MG63 (cell line): Measurements from ENCODE around the gene RASL10B. TPM values are rescaled to one million over a fixed set of nuclear protein-coding genes. Genes with fewer than 3 reads are reported as not detected.
A peak's percentile ranks its signal among the peaks of the same experiment; 100 is the strongest.

ENCODE experiments used
- DNase-seq: peaks from one replicate; pipeline ENCODE4 v3.0.0-alpha.2; 2020
- H3K27me3 ChIP-seq: fragments of 250-450 bp; sonication (Bioruptor Pico); 2 replicates; pipeline ENCODE4 v1.5.1; 2020; ENCODE audit warnings: mild to moderate bottlenecking, moderate library complexity
- H3K36me3 ChIP-seq: fragments of 250-450 bp; sonication (Bioruptor Pico); 2 replicates; pipeline ENCODE4 v1.5.1; 2020; ENCODE audit warnings: mild to moderate bottlenecking, moderate library complexity
- H3K4me3 ChIP-seq: fragments of 250-450 bp; sonication (Bioruptor Pico); 2 replicates; pipeline ENCODE4 v1.5.1; 2020; ENCODE audit warnings: mild to moderate bottlenecking, moderate library complexity
- H3K9me3 ChIP-seq: fragments of 250-450 bp; sonication (Bioruptor Pico); 2 replicates; pipeline ENCODE4 v1.5.1; 2020; ENCODE audit warnings: mild to moderate bottlenecking, moderate library complexity
- total RNA-seq: library from RNA; depleted of rRNA; stranded (reverse); fragments of >200 nt; shearing (Covaris generic); gene quantifications from 2 replicates; pipeline ENCODE4 v1.2.3, GENCODE V29; 2014; ENCODE audit warnings: low replicate concordance

Gene RASL10B
- total RNA-seq, 1 experiment from 2014 or later = 2.6 TPM

- Histone ChIP-seq H3K4me3 (no peak overlapping the region), H3K27me3 (0 out of 2 replicates have a peak, but pooled peaks cover 4% of the 10 kb centered on the region), H3K9me3 (no peaks in the 10 kb centered on the region), H3K36me3 (no peaks in the 10 kb centered on the region)
- DNase-seq = no peak
Observed at GRCh38 chr17:35733366-35733765, 1.9 kb downstream of the RASL10B start.

- no peak for DNase-seq
- H3K9me3 ChIP-seq = no peaks in the 10 kb centered on the region
- 0 out of 2 replicates have a peak, but pooled peaks cover 4% of the 10 kb centered on the region for H3K27me3 ChIP-seq
- H3K4me3 ChIP-seq = no peak overlapping the region
- H3K36me3 ChIP-seq = no peaks in the 10 kb centered on the region
Observed at GRCh38 chr17:35734396-35734795, 3.0 kb downstream of the RASL10B start.

- H3K4me3 ChIP-seq = no peak overlapping the region
- no peak for DNase-seq
- H3K9me3 ChIP-seq = no peaks in the 10 kb centered on the region
- H3K36me3 ChIP-seq = no peaks in the 10 kb centered on the region
- 0 out of 2 replicates have a peak, but pooled peaks cover 5% of the 10 kb centered on the region for H3K27me3 ChIP-seq
Observed at GRCh38 chr17:35735036-35735805, 3.8 kb downstream of the RASL10B start.

GRCh38 chr17:35736236-35736635, 4.8 kb downstream of the RASL10B start:
- Histone ChIP-seq H3K4me3 (no peak overlapping the region), H3K9me3 (no peaks in the 10 kb centered on the region), H3K27me3 (peaks cover 7% of the 10 kb centered on the region; the same call in 1 of the 2 replicates), H3K36me3 (no peaks in the 10 kb centered on the region)
- DNase-seq = no peak

GRCh38 chr17:35738519-35739133, 7.2 kb downstream of the RASL10B start:
- Histone ChIP-seq H3K4me3 (no peak overlapping the region), H3K36me3 (no peaks in the 10 kb centered on the region), H3K9me3 (no peaks in the 10 kb centered on the region), H3K27me3 (peaks cover 19% of the 10 kb centered on the region)
- no peak for DNase-seq

GRCh38 chr17:35740216-35740615, 8.8 kb downstream of the RASL10B start:
- DNase-seq = no peak
- Histone ChIP-seq H3K9me3 (no peaks in the 10 kb centered on the region), H3K27me3 (peaks cover 20% of the 10 kb centered on the region), H3K36me3 (no peaks in the 10 kb centered on the region), H3K4me3 (no peak overlapping the region)

GRCh38 chr17:35740997-35741931, 9.8 kb downstream of the RASL10B start:
- Histone ChIP-seq H3K27me3 (peaks cover 20% of the 10 kb centered on the region), H3K9me3 (no peaks in the 10 kb centered on the region), H3K4me3 (no peak overlapping the region), H3K36me3 (no peaks in the 10 kb centered on the region)
- DNase-seq = no peak

GRCh38 chr17:35742496-35742895, 11.1 kb downstream of the RASL10B start:
- DNase-seq = no peak
- H3K9me3 ChIP-seq = no peaks in the 10 kb centered on the region
- no peak overlapping the region for H3K4me3 ChIP-seq
- H3K27me3 ChIP-seq = peaks cover 20% of the 10 kb centered on the region
- no peaks in the 10 kb centered on the region for H3K36me3 ChIP-seq

- no peaks in the 10 kb centered on the region for H3K9me3 ChIP-seq
- peaks cover 20% of the 10 kb centered on the region for H3K27me3 ChIP-seq
- no peak for DNase-seq
- H3K36me3 ChIP-seq = no peaks in the 10 kb centered on the region
- H3K4me3 ChIP-seq = no peak overlapping the region
Observed at GRCh38 chr17:35742896-35743477, 11.5 kb downstream of the RASL10B start.

GRCh38 chr17:35743626-35744328, 12.3 kb downstream of the RASL10B start:
- H3K9me3 ChIP-seq = no peaks in the 10 kb centered on the region
- peak; percentile 36 for DNase-seq
- no peaks in the 10 kb centered on the region for H3K36me3 ChIP-seq
- H3K4me3 ChIP-seq = no peak overlapping the region
- H3K27me3 ChIP-seq = peaks cover 16% of the 10 kb centered on the region

GRCh38 chr17:35744830-35745229, 13.4 kb downstream of the RASL10B start:
- H3K27me3 ChIP-seq = peaks cover 24% of the 10 kb centered on the region
- H3K9me3 ChIP-seq = no peaks in the 10 kb centered on the region
- H3K36me3 ChIP-seq = no peaks in the 10 kb centered on the region
- H3K4me3 ChIP-seq = no peak overlapping the region
- DNase-seq = no peak

GRCh38 chr17:35745246-35745645, 13.8 kb downstream of the RASL10B start:
- Histone ChIP-seq H3K36me3 (no peaks in the 10 kb centered on the region), H3K27me3 (peaks cover 23% of the 10 kb centered on the region), H3K4me3 (no peak overlapping the region), H3K9me3 (no peaks in the 10 kb centered on the region)
- DNase-seq = no peak

- DNase-seq = no peak
- Histone ChIP-seq H3K9me3 (no peaks in the 10 kb centered on the region), H3K36me3 (no peaks in the 10 kb centered on the region), H3K27me3 (peaks cover 24% of the 10 kb centered on the region), H3K4me3 (no peak overlapping the region)
Observed at GRCh38 chr17:35745749-35746320, 14.4 kb downstream of the RASL10B start.

GRCh38 chr17:35747540-35748017, 16.1 kb downstream of the RASL10B start:
- Histone ChIP-seq H3K27me3 (peaks cover 18% of the 10 kb centered on the region), H3K36me3 (no peaks in the 10 kb centered on the region), H3K9me3 (no peaks in the 10 kb centered on the region), H3K4me3 (no peak overlapping the region)
- DNase-seq = peak; percentile 59

GRCh38 chr17:35748341-35748841, 17.0 kb downstream of the RASL10B start:
- H3K36me3 ChIP-seq = no peaks in the 10 kb centered on the region
- peak; percentile 22 for DNase-seq
- no peak overlapping the region for H3K4me3 ChIP-seq
- H3K27me3 ChIP-seq = peaks cover 14% of the 10 kb centered on the region
- H3K9me3 ChIP-seq = no peaks in the 10 kb centered on the region
